Fibroblast of pulmonary artery (primary cell): ENCODE measurements around the gene LRIT1.

Experiments
- DNase-seq: peaks from one replicate; pipeline ENCODE4 v3.0.0-alpha.2; 2010; ENCODE audit warnings: low read depth
- H3K4me3 ChIP-seq: replicated peaks from 2 replicates; pipeline ENCODE4 v1.5.1; 2011; ENCODE audit warnings: low read depth, mild to moderate bottlenecking, control low read depth, low read length, moderate library complexity
- TF ChIP-seq, protein P1 (sequence below): IDR thresholded peaks from 2 replicates; pipeline ENCODE4 v1.5.1; 2011; ENCODE audit warnings: mild to moderate bottlenecking, control low read depth, low read length, inconsistent platforms; ENCODE audit errors: missing control alignments

The LRIT1 gene

DNA sequence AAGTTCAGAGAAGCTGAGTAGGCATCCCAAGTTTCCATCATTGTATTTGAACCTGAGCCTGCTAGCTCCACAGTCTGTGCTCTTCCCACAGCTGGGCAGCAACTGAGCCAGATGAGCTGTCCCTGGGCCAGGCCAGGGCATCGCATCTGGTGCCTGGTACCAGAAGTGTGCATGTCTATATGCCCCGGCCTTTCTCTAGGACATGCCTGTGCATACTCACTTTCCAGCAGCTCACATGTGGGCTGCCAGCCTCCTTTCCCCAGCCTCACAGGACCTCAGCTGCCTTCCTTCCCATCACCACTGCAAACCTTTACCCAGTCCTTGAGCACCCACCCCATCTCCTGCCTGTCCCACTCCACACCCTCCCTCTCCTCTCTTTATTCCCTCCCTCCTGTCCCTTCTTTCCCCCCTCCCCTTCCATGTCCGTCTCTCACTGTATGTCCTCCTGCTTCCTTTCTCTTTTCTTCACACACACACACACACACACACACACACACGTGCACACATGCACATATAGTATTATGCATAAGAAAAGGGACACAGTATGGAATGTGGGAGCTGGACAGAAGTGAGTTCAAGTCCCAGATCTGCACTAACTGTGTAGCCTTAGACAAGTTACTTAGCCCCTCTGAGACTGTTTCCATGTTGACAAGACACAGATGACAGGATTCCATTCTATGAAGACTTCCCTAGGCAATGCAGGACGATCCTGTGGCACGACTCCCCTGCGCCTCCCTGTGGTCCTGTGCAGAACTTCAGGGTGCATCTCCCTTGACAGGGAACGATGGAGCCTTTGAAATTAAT is 36.1 kb downstream of the LRIT1 start:
- no peak overlapping the region for H3K4me3 ChIP-seq
- TF ChIP-seq, protein P1, sequence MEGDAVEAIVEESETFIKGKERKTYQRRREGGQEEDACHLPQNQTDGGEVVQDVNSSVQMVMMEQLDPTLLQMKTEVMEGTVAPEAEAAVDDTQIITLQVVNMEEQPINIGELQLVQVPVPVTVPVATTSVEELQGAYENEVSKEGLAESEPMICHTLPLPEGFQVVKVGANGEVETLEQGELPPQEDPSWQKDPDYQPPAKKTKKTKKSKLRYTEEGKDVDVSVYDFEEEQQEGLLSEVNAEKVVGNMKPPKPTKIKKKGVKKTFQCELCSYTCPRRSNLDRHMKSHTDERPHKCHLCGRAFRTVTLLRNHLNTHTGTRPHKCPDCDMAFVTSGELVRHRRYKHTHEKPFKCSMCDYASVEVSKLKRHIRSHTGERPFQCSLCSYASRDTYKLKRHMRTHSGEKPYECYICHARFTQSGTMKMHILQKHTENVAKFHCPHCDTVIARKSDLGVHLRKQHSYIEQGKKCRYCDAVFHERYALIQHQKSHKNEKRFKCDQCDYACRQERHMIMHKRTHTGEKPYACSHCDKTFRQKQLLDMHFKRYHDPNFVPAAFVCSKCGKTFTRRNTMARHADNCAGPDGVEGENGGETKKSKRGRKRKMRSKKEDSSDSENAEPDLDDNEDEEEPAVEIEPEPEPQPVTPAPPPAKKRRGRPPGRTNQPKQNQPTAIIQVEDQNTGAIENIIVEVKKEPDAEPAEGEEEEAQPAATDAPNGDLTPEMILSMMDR: peak; percentile 84
- DNase-seq: peak; percentile 43

GRCh38 chr10:84204610-84205009 is 36.7 kb downstream of the LRIT1 start:
- no peak overlapping the region for H3K4me3 ChIP-seq
- DNase-seq: no peak

GRCh38 chr10:84204122-84204521 is 37.2 kb downstream of the LRIT1 start:
- TF ChIP-seq, protein P1: peak; percentile 28
- DNase-seq: no peak
- no peak overlapping the region for H3K4me3 ChIP-seq

More at GRCh38 chr10:84204610-84205009, 36.7 kb downstream of the LRIT1 start:
- TF ChIP-seq, protein P1: no peak

- TF ChIP-seq, protein P1: no peak
- no peak for DNase-seq
- H3K4me3 ChIP-seq: no peak overlapping the region
Observed at GRCh38 chr10:84202349-84202748, 39.0 kb downstream of the LRIT1 start.

DNA sequence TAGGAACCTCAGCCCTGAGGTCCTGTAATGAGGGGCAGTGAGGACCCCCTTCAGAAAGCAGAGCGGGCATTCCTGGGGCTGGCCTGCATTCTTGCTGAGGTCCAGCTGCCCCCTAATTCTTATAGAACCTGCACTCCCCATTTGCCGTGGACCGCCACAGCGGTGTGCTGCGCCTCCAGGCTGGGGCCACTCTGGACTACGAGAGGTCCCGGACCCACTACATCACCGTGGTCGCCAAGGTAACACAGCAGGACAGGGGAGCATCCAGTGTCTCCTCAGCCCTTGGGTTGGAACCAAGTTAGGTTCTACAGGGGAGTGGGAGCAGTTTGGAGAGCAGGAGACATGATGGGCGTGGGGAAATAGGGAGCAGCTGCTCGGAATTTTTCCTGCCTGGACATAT is 39.7 kb downstream of the LRIT1 start:
- TF ChIP-seq, protein P1: no peak
- DNase-seq: no peak
- no peak overlapping the region for H3K4me3 ChIP-seq

- TF ChIP-seq, protein P1: no peak
- no peak overlapping the region for H3K4me3 ChIP-seq
- DNase-seq: no peak
Observed at GRCh38 chr10:84201244-84201606, 40.1 kb downstream of the LRIT1 start.
